Measurements from ENCODE around the gene TNK1. TPM values are rescaled to one million over a fixed set of nuclear protein-coding genes. Genes with fewer than 3 reads are reported as not detected.
A peak's percentile ranks its signal among the peaks of the same experiment; 100 is the strongest.

Gene TNK1
- total RNA-seq, 1 donor from 2014 or later: 2.1 TPM

GRCh38 chr17:7435676-7436555 lies 55.0 kb downstream of the TNK1 start:
- peak in 1 of 2 donors; percentile 39 for DNase-seq (ENCODE audit: low read depth in 2 of 2)

GRCh38 chr17:7436556-7437368 lies 55.9 kb downstream of the TNK1 start:
- peak; percentile 71 to 92 for DNase-seq (ENCODE audit: low read depth in 2 of 2)

GRCh38 chr17:7437369-7437863 lies 56.5 kb downstream of the TNK1 start:
- DNase-seq (ENCODE audit: low read depth in 2 of 2): no peak

GRCh38 chr17:7437950-7438614 lies 57.2 kb downstream of the TNK1 start:
- DNase-seq (ENCODE audit: low read depth in 2 of 2): peak in 1 of 2 donors; percentile 18

GRCh38 chr17:7438656-7439460 lies 58.0 kb downstream of the TNK1 start:
- DNase-seq (ENCODE audit: low read depth in 2 of 2): no peak

Other genes with a start within 250 kb of the TNK1 start
- 14.8 and 26.2 TPM in 2 replicates for gene ASGR1, start 201.7 kb upstream of the TNK1 start, total RNA-seq
- 5.3 and 11.4 TPM in 2 replicates for gene DLG4, start 161.3 kb upstream of the TNK1 start, total RNA-seq
- 219 and 341 TPM in 2 replicates for gene ACADVL, start 161.2 kb upstream of the TNK1 start, total RNA-seq
- 28.6 and 37.0 TPM in 2 replicates for gene DVL2, start 146.6 kb upstream of the TNK1 start, total RNA-seq
- 29.7 and 45.6 TPM in 2 replicates for gene PHF23, start 141.6 kb upstream of the TNK1 start, total RNA-seq
- 92.6 and 197 TPM in 2 replicates for gene GABARAP, start 138.6 kb upstream of the TNK1 start, total RNA-seq
- gene CTDNEP1, start 129.4 kb upstream of the TNK1 start, total RNA-seq: 25.9 and 35.5 TPM in 2 replicates
- gene ELP5, start 128.9 kb upstream of the TNK1 start, total RNA-seq: 31.8 and 34.6 TPM in 2 replicates
- 1.0 and 2.7 TPM in 2 replicates for gene CLDN7, start 118.6 kb upstream of the TNK1 start, total RNA-seq
- 0.76 and 0.90 TPM in 2 replicates for gene SLC2A4, start 99.4 kb upstream of the TNK1 start, total RNA-seq
- gene YBX2, start 86.5 kb upstream of the TNK1 start, total RNA-seq: 0.25 and 0.26 TPM in 2 replicates
- 540 and 622 TPM in 2 replicates for gene EIF5A, start 73.5 kb upstream of the TNK1 start, total RNA-seq
- 19.1 and 28.3 TPM in 2 replicates for gene GPS2, start 65.7 kb upstream of the TNK1 start, total RNA-seq
- 9.1 and 15.0 TPM in 2 replicates for gene NEURL4, start 51.8 kb upstream of the TNK1 start, total RNA-seq
- gene ACAP1, start 44.6 kb upstream of the TNK1 start, total RNA-seq: 0.26 and 1.0 TPM in 2 replicates
- gene KCTD11, start 28.9 kb upstream of the TNK1 start, total RNA-seq: 2.3 and 3.4 TPM in 2 replicates
- gene TMEM95, start 25.9 kb upstream of the TNK1 start, total RNA-seq: not detected in 2 replicates
- gene PLSCR3, start 13.4 kb downstream of the TNK1 start, total RNA-seq: 13.5 and 34.0 TPM in 2 replicates
- gene TMEM256, start 23.0 kb downstream of the TNK1 start, total RNA-seq: 127 and 212 TPM in 2 replicates
- 1.4 and 3.0 TPM in 2 replicates for gene NLGN2, start 26.8 kb downstream of the TNK1 start, total RNA-seq
- not detected in 2 replicates for gene SPEM1, start 39.2 kb downstream of the TNK1 start, total RNA-seq
- not detected in 2 replicates for gene SPEM2, start 44.5 kb downstream of the TNK1 start, total RNA-seq
- gene SPEM3, start 47.8 kb downstream of the TNK1 start, total RNA-seq: not detected in 2 replicates
- 6.8 and 10.1 TPM in 2 replicates for gene TMEM102, start 54.3 kb downstream of the TNK1 start, total RNA-seq
- gene FGF11, start 58.4 kb downstream of the TNK1 start, total RNA-seq: 0.13 and 0.38 TPM in 2 replicates
- 7.2 and 10.0 TPM in 2 replicates for gene CHRNB1, start 64.0 kb downstream of the TNK1 start, total RNA-seq
- gene ZBTB4, start 98.5 kb downstream of the TNK1 start, total RNA-seq: 6.7 and 11.3 TPM in 2 replicates
- gene SLC35G6, start 100.4 kb downstream of the TNK1 start, total RNA-seq: not detected in 2 replicates
- gene POLR2A, start 103.3 kb downstream of the TNK1 start, total RNA-seq: 56.5 and 87.0 TPM in 2 replicates
- gene TNFSF12, start 168.0 kb downstream of the TNK1 start, total RNA-seq: 4.7 and 9.4 TPM in 2 replicates
- gene TNFSF13, start 177.7 kb downstream of the TNK1 start, total RNA-seq: 0.25 and 0.26 TPM in 2 replicates
- 61.2 and 74.1 TPM in 2 replicates for gene SENP3, start 180.8 kb downstream of the TNK1 start, total RNA-seq
- gene CD68, start 198.5 kb downstream of the TNK1 start, total RNA-seq: 0.77 and 1.5 TPM in 2 replicates
- 70.0 and 98.1 TPM in 2 replicates for gene MPDU1, start 202.8 kb downstream of the TNK1 start, total RNA-seq
- gene SOX15, start 209.0 kb downstream of the TNK1 start, total RNA-seq: 0.13 TPM in 2 replicates
- gene FXR2, start 233.8 kb downstream of the TNK1 start, total RNA-seq: 29.4 and 35.4 TPM in 2 replicates
- 27.6 and 37.3 TPM in 2 replicates for gene SAT2, start 246.7 kb downstream of the TNK1 start, total RNA-seq
- 0.13 TPM in 1 of 2 replicates, not detected in the other for gene SHBG, start 249.0 kb downstream of the TNK1 start, total RNA-seq